GM19023 (cell line): ENCODE results near the gene DOCK4.

ENCODE experiments used
- ATAC-seq: cut with Tn5 transposase; IDR thresholded peaks from one replicate; pipeline ENCODE4 v1.9.1; 2021; ENCODE audit warnings: mild to moderate bottlenecking, moderate library complexity; ENCODE audit not compliant: unreplicated experiment

The DOCK4 gene

GRCh38 chr7:112192236-112193154 lies 13.7 kb downstream of the DOCK4 start:
- ATAC-seq = no peak

- no peak for ATAC-seq
Measured at GRCh38 chr7:112190120-112190519, 16.1 kb downstream of the DOCK4 start.

GRCh38 chr7:112189691-112190090 lies 16.5 kb downstream of the DOCK4 start:
- ATAC-seq = no peak

GRCh38 chr7:112188257-112188656 lies 17.9 kb downstream of the DOCK4 start:
- no peak for ATAC-seq

- no peak for ATAC-seq
Measured at GRCh38 chr7:112186300-112186699, 19.9 kb downstream of the DOCK4 start.

- ATAC-seq = no peak
Measured at GRCh38 chr7:112185005-112185834, 21.0 kb downstream of the DOCK4 start.

GRCh38 chr7:112184455-112184854 lies 21.7 kb downstream of the DOCK4 start:
- ATAC-seq = no peak

GRCh38 chr7:112183266-112183665 lies 22.9 kb downstream of the DOCK4 start:
- no peak for ATAC-seq

GRCh38 chr7:112182749-112183148 lies 23.4 kb downstream of the DOCK4 start:
- ATAC-seq = no peak

GRCh38 chr7:112180223-112180622 lies 26.0 kb downstream of the DOCK4 start:
- no peak for ATAC-seq

- ATAC-seq = no peak
Measured at GRCh38 chr7:112176693-112177415, 29.3 kb downstream of the DOCK4 start.

- ATAC-seq = no peak
Measured at GRCh38 chr7:112176241-112176640, 30.0 kb downstream of the DOCK4 start.

GRCh38 chr7:112174192-112174591 lies 32.0 kb downstream of the DOCK4 start:
- no peak for ATAC-seq

GRCh38 chr7:112173568-112173905 lies 32.7 kb downstream of the DOCK4 start:
- no peak for ATAC-seq

GRCh38 chr7:112172870-112173567 lies 33.2 kb downstream of the DOCK4 start:
- no peak for ATAC-seq

- ATAC-seq = no peak
Measured at GRCh38 chr7:112171673-112172072, 34.5 kb downstream of the DOCK4 start.

- ATAC-seq = no peak
Measured at GRCh38 chr7:112168915-112169314, 37.3 kb downstream of the DOCK4 start.

- ATAC-seq = no peak
Measured at GRCh38 chr7:112167147-112167546, 39.1 kb downstream of the DOCK4 start.

- no peak for ATAC-seq
Measured at GRCh38 chr7:112162784-112163506, 43.3 kb downstream of the DOCK4 start.

- ATAC-seq = no peak
Measured at GRCh38 chr7:112162142-112162766, 43.9 kb downstream of the DOCK4 start.
